ENCODE data around the gene TBC1D2.
"Not testable (repeated sequence)": the region's sequence is repeated elsewhere in the genome, so short reads cannot be mapped to it uniquely, and the experiment has no call there.

TBC1D2 gene

GRCh38 chr9:98290411-98290810 is 35.0 kb upstream of the TBC1D2 start:
- H3K4me1 ChIP-seq (ENCODE audit: control insufficient read depth in 1 of 2, insufficient read depth in 2 of 2, low read length in 2 of 2): peaks cover 0 to 9% of the 10 kb centered on the region in 2 donors
- no peak overlapping the region for H3K27ac ChIP-seq (ENCODE audit: low read depth, low read length)
- no peak overlapping the region for H3K4me3 ChIP-seq (ENCODE audit: low read depth in 1 of 2, low read length in 2 of 2)
- H3K36me3 ChIP-seq (ENCODE audit: control insufficient read depth in 1 of 2, insufficient read depth in 2 of 2, low read length in 2 of 2): no peaks in the 10 kb centered on the region
- H3K9me3 ChIP-seq (ENCODE audit: control insufficient read depth in 1 of 2, low read length in 2 of 2): no peaks in the 10 kb centered on the region
- no peak overlapping the region for H3K9ac ChIP-seq (ENCODE audit: low read depth in 1 of 2, low read length in 2 of 2)
- H3K27me3 ChIP-seq (ENCODE audit: control insufficient read depth in 1 of 2, insufficient read depth in 2 of 2, low read length in 2 of 2): peaks cover 0 to 6% of the 10 kb centered on the region in 2 donors

- Histone ChIP-seq H3K27ac (ENCODE audit: low read depth, low read length) (no peak overlapping the region), H3K27me3 (ENCODE audit: control insufficient read depth in 1 of 2, insufficient read depth in 2 of 2, low read length in 2 of 2) (peaks cover 0 to 6% of the 10 kb centered on the region in 2 donors), H3K4me3 (ENCODE audit: low read depth in 1 of 2, low read length in 2 of 2) (no peak overlapping the region), H3K4me1 (ENCODE audit: control insufficient read depth in 1 of 2, insufficient read depth in 2 of 2, low read length in 2 of 2) (peaks cover 0 to 9% of the 10 kb centered on the region in 2 donors), H3K36me3 (ENCODE audit: control insufficient read depth in 1 of 2, insufficient read depth in 2 of 2, low read length in 2 of 2) (no peaks in the 10 kb centered on the region), H3K9me3 (ENCODE audit: control insufficient read depth in 1 of 2, low read length in 2 of 2) (no peaks in the 10 kb centered on the region), H3K9ac (ENCODE audit: low read depth in 1 of 2, low read length in 2 of 2) (no peak overlapping the region)
Measured at GRCh38 chr9:98289614-98290201, 34.3 kb upstream of the TBC1D2 start.

GRCh38 chr9:98288881-98289280 is 33.4 kb upstream of the TBC1D2 start:
- H3K4me1 ChIP-seq (ENCODE audit: control insufficient read depth in 1 of 2, insufficient read depth in 2 of 2, low read length in 2 of 2): peaks cover 0 to 9% of the 10 kb centered on the region in 2 donors
- peaks cover 0 to 6% of the 10 kb centered on the region in 2 donors for H3K27me3 ChIP-seq (ENCODE audit: control insufficient read depth in 1 of 2, insufficient read depth in 2 of 2, low read length in 2 of 2)
- no peaks in the 10 kb centered on the region for H3K9me3 ChIP-seq (ENCODE audit: control insufficient read depth in 1 of 2, low read length in 2 of 2)
- H3K4me3 ChIP-seq (ENCODE audit: low read depth in 1 of 2, low read length in 2 of 2): no peak overlapping the region
- H3K9ac ChIP-seq (ENCODE audit: low read depth in 1 of 2, low read length in 2 of 2): no peak overlapping the region
- H3K27ac ChIP-seq (ENCODE audit: low read depth, low read length): no peak overlapping the region
- no peaks in the 10 kb centered on the region for H3K36me3 ChIP-seq (ENCODE audit: control insufficient read depth in 1 of 2, insufficient read depth in 2 of 2, low read length in 2 of 2)

DNA sequence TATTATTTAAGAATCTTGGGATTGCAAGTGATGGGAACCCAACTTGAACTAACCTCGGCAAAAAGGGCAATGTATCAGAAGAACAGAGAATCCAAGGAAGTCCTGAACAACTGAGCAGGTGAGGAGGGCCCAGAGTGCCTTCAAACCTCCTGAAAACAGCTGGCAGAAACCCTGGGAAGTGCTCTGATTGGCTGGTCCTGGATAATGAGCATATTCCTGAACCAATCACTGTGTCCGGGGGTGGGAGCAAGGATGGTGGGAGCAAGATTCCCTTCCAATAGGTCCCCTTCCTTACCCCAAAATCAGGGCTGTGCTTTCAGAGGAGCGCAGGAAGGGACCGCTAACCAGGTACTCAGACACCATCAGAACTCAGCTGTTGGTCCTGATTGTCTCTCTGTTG is 31.9 kb upstream of the TBC1D2 start:
- peaks cover 0 to 9% of the 10 kb centered on the region in 2 donors for H3K4me1 ChIP-seq (ENCODE audit: control insufficient read depth in 1 of 2, insufficient read depth in 2 of 2, low read length in 2 of 2)
- peaks cover 0 to 6% of the 10 kb centered on the region in 2 donors for H3K27me3 ChIP-seq (ENCODE audit: control insufficient read depth in 1 of 2, insufficient read depth in 2 of 2, low read length in 2 of 2)
- H3K36me3 ChIP-seq (ENCODE audit: control insufficient read depth in 1 of 2, insufficient read depth in 2 of 2, low read length in 2 of 2): no peaks in the 10 kb centered on the region
- no peak overlapping the region for H3K4me3 ChIP-seq (ENCODE audit: low read depth in 1 of 2, low read length in 2 of 2)
- no peak overlapping the region for H3K27ac ChIP-seq (ENCODE audit: low read depth, low read length)
- H3K9ac ChIP-seq (ENCODE audit: low read depth in 1 of 2, low read length in 2 of 2): no peak overlapping the region
- H3K9me3 ChIP-seq (ENCODE audit: control insufficient read depth in 1 of 2, low read length in 2 of 2): no peaks in the 10 kb centered on the region

DNA sequence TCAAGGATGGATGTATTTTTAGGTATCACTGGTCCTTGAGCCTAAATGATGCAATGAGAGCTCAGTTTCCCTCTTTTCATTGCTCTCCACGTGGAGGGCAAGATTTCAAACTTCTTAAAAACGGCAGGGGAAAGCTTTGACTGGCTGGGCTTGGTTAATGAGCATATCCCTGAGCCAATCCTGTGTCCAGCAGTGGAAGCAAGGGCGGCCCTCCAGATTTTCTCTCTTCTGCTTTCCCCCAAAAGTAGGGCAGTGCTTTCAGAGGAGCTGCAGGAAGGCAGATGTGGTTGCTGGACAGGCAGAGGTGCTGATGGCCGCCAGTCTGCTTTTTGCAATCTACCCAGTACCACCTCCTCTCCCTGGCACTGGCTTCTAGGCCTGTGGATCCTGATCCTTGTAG is 30.0 kb upstream of the TBC1D2 start:
- H3K4me3 ChIP-seq (ENCODE audit: low read depth in 1 of 2, low read length in 2 of 2): no peak overlapping the region
- H3K9me3 ChIP-seq (ENCODE audit: control insufficient read depth in 1 of 2, low read length in 2 of 2): no peaks in the 10 kb centered on the region
- H3K27ac ChIP-seq (ENCODE audit: low read depth, low read length): no peak overlapping the region
- H3K27me3 ChIP-seq (ENCODE audit: control insufficient read depth in 1 of 2, insufficient read depth in 2 of 2, low read length in 2 of 2): peaks cover 0 to 6% of the 10 kb centered on the region in 2 donors
- H3K9ac ChIP-seq (ENCODE audit: low read depth in 1 of 2, low read length in 2 of 2): no peak overlapping the region
- H3K4me1 ChIP-seq (ENCODE audit: control insufficient read depth in 1 of 2, insufficient read depth in 2 of 2, low read length in 2 of 2): peaks cover 0 to 9% of the 10 kb centered on the region in 2 donors
- H3K36me3 ChIP-seq (ENCODE audit: control insufficient read depth in 1 of 2, insufficient read depth in 2 of 2, low read length in 2 of 2): no peaks in the 10 kb centered on the region

GRCh38 chr9:98284754-98285153 is 29.3 kb upstream of the TBC1D2 start:
- Histone ChIP-seq H3K27me3 (ENCODE audit: control insufficient read depth in 1 of 2, insufficient read depth in 2 of 2, low read length in 2 of 2) (peaks cover 0 to 7% of the 10 kb centered on the region in 2 donors), H3K4me1 (ENCODE audit: control insufficient read depth in 1 of 2, insufficient read depth in 2 of 2, low read length in 2 of 2) (peaks cover 0 to 9% of the 10 kb centered on the region in 2 donors), H3K9me3 (ENCODE audit: control insufficient read depth in 1 of 2, low read length in 2 of 2) (no peaks in the 10 kb centered on the region), H3K27ac (ENCODE audit: low read depth, low read length) (no peak overlapping the region), H3K9ac (ENCODE audit: low read depth in 1 of 2, low read length in 2 of 2) (no peak overlapping the region), H3K36me3 (ENCODE audit: control insufficient read depth in 1 of 2, insufficient read depth in 2 of 2, low read length in 2 of 2) (no peaks in the 10 kb centered on the region), H3K4me3 (ENCODE audit: low read depth in 1 of 2, low read length in 2 of 2) (no peak overlapping the region)

GRCh38 chr9:98283143-98283542 is 27.7 kb upstream of the TBC1D2 start:
- H3K9me3 ChIP-seq (ENCODE audit: control insufficient read depth in 1 of 2, low read length in 2 of 2); H3K27me3 ChIP-seq (ENCODE audit: control insufficient read depth in 1 of 2, insufficient read depth in 2 of 2, low read length in 2 of 2); H3K9ac ChIP-seq (ENCODE audit: low read depth in 1 of 2, low read length in 2 of 2); H3K4me1 ChIP-seq (ENCODE audit: control insufficient read depth in 1 of 2, insufficient read depth in 2 of 2, low read length in 2 of 2); H3K27ac ChIP-seq (ENCODE audit: low read depth, low read length); H3K36me3 ChIP-seq (ENCODE audit: control insufficient read depth in 1 of 2, insufficient read depth in 2 of 2, low read length in 2 of 2); H3K4me3 ChIP-seq (ENCODE audit: low read depth in 1 of 2, low read length in 2 of 2): not testable (repeated sequence)

DNA sequence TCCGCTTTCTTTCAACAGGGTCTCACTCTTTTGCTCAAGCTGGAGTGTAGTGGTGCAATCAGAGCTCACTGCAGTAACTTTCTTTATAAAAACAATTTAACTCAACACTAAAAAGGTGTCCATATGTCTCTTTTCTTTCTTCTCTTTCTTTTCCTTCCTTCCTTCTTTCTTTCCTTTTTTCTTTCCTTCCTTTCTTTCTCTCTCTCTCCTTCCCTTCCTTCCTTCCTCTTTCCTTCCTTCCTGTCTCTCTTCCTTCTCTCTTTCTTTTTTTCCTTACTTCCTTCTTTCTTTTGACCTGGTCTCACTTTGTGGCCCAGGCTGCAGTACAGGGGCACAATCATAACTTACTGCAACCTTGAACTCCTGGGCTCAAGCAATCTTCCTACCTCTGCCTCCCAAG is 25.8 kb upstream of the TBC1D2 start:
- no peaks in the 10 kb centered on the region for H3K9me3 ChIP-seq (ENCODE audit: control insufficient read depth in 1 of 2, low read length in 2 of 2)
- no peak overlapping the region for H3K9ac ChIP-seq (ENCODE audit: low read depth in 1 of 2, low read length in 2 of 2)
- peaks cover 5 to 8% of the 10 kb centered on the region in 2 donors for H3K27me3 ChIP-seq (ENCODE audit: control insufficient read depth in 1 of 2, insufficient read depth in 2 of 2, low read length in 2 of 2)
- H3K27ac ChIP-seq (ENCODE audit: low read depth, low read length): no peak overlapping the region
- no peaks in the 10 kb centered on the region for H3K4me1 ChIP-seq (ENCODE audit: control insufficient read depth in 1 of 2, insufficient read depth in 2 of 2, low read length in 2 of 2)
- no peak overlapping the region for H3K4me3 ChIP-seq (ENCODE audit: low read depth in 1 of 2, low read length in 2 of 2)
- H3K36me3 ChIP-seq (ENCODE audit: control insufficient read depth in 1 of 2, insufficient read depth in 2 of 2, low read length in 2 of 2): no peaks in the 10 kb centered on the region

DNA sequence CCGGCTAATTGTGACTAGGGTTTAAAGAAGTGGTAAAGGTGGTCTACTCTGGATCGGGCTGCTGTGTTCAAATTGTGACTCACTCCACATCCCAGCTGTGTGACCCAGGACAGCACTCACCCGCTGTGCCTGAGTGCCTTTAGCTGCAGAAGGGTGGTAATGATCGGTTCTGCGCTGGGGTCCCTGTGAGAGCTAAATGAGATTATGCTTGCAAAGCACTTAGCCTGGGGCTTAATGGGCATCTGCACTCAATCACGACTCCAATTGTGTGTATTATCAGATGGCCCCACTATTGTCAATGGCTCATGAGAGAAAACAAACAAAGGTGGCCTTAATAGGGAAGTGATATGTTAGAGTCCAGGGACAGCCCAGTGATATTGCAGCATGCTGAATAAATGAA is 25.1 kb upstream of the TBC1D2 start:
- Histone ChIP-seq H3K27ac (ENCODE audit: low read depth, low read length) (no peak overlapping the region), H3K27me3 (ENCODE audit: control insufficient read depth in 1 of 2, insufficient read depth in 2 of 2, low read length in 2 of 2) (peaks cover 3 to 8% of the 10 kb centered on the region in 2 donors), H3K9me3 (ENCODE audit: control insufficient read depth in 1 of 2, low read length in 2 of 2) (no peaks in the 10 kb centered on the region), H3K9ac (ENCODE audit: low read depth in 1 of 2, low read length in 2 of 2) (no peak overlapping the region), H3K4me1 (ENCODE audit: control insufficient read depth in 1 of 2, insufficient read depth in 2 of 2, low read length in 2 of 2) (no peaks in the 10 kb centered on the region), H3K36me3 (ENCODE audit: control insufficient read depth in 1 of 2, insufficient read depth in 2 of 2, low read length in 2 of 2) (no peaks in the 10 kb centered on the region), H3K4me3 (ENCODE audit: low read depth in 1 of 2, low read length in 2 of 2) (no peak overlapping the region)

GRCh38 chr9:98280162-98280561 is 24.7 kb upstream of the TBC1D2 start:
- H3K9me3 ChIP-seq (ENCODE audit: control insufficient read depth in 1 of 2, low read length in 2 of 2): no peaks in the 10 kb centered on the region
- no peaks in the 10 kb centered on the region for H3K4me1 ChIP-seq (ENCODE audit: control insufficient read depth in 1 of 2, insufficient read depth in 2 of 2, low read length in 2 of 2)
- no peak overlapping the region for H3K4me3 ChIP-seq (ENCODE audit: low read depth in 1 of 2, low read length in 2 of 2)
- no peak overlapping the region for H3K9ac ChIP-seq (ENCODE audit: low read depth in 1 of 2, low read length in 2 of 2)
- H3K27me3 ChIP-seq (ENCODE audit: control insufficient read depth in 1 of 2, insufficient read depth in 2 of 2, low read length in 2 of 2): peaks cover 3 to 8% of the 10 kb centered on the region in 2 donors
- H3K27ac ChIP-seq (ENCODE audit: low read depth, low read length): no peak overlapping the region
- no peaks in the 10 kb centered on the region for H3K36me3 ChIP-seq (ENCODE audit: control insufficient read depth in 1 of 2, insufficient read depth in 2 of 2, low read length in 2 of 2)

Measured in duodenal mucosa (tissue), 2 donors.